Activated CD4-positive, alpha-beta T cell treated with anti-CD3 and anti-CD28 coated beads for 4 hours (primary cell): ENCODE data around the gene LZTS2.

Experiments
- DNase-seq, 2 donors: peaks; one replicate each; pipeline ENCODE4 v3.0.0-alpha.2; 2020

LZTS2 gene

GRCh38 chr10:101014966-101015581, 15.5 kb downstream of the LZTS2 start:
- no peak for DNase-seq

DNA sequence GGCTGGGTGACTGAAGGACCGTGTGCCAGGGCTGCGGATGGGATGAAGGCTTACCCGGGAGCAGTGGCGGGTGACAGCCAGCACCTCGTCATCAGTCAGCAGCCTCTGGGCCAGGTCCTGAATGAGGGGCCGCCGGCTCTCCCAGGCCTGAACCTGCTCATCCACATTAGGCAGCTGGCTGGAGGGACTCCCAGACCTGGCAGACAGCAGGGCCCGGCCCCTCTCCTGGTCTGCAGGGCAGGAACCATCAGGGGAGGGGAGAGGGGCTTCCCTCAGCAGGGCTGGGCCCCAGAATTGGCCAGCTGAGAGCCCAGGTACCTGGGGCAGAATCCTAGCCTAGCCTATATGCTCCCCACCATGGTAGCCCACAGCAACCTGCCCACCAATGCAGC, 16.0 kb downstream of the LZTS2 start:
- DNase-seq = no peak

DNA sequence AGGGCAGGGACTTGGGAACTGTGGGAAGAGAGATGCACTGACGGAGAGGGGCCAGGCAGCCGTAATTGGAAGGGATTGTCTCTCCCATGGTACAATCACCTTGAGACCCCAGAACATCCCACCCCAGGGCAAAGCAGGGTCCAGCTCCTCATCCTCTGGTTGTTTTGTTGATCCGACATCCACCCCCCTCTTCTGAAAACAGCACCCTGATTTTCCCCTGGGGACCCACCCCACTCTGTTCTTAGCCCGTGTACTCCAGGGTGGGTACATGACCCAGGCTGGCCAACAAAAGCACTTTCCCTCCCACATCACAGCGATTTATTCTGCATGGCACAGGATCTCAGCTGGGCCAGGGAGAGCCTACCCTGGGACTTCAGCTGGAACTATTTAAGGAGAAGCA, 17.2 kb downstream of the LZTS2 start:
- no peak for DNase-seq

- DNase-seq = no peak
Measured at GRCh38 chr10:101018118-101018599, 18.6 kb downstream of the LZTS2 start.

DNA sequence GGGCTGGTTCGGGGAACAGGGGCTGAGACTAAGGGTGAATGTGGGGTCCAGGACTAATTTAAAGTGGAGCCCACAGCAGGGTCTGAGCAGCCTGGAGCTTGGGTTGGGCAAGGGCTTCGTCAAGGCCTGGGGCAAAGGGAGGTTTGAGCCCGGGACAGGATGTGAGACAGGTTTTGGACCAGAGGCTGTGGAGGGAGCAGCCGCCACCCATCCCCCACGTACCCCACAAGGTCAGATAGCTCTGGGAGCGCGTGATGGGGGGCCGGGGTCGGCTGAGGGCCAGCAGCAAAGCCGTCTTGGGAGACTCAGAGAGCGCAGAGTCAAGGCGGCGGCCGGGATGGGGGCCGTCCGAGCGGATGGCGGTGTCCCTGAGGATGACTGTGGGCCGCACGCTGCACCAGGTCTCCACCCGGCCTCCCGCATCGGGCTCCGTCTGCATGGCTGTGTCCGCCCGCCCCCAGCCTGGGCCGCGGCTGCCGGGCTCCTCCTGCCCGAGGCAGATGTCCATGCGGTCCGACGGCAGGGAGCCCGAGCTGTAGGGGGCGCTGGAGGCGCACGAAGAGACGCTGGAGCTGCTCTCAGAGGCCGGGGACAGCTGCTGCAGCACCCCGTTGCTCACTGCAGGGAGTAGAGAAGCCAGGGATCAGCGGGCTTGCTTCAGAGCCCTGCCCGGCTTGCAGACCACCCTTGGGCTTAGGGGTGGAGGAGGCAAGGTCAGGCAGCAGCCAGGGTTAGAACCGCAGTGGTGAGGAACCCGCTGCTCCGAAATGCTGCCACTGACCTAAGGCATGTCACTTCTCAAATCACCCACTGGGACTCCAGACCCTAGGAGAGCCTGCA, 19.2 kb downstream of the LZTS2 start:
- peak; percentile 66 to 76 for DNase-seq

DNA sequence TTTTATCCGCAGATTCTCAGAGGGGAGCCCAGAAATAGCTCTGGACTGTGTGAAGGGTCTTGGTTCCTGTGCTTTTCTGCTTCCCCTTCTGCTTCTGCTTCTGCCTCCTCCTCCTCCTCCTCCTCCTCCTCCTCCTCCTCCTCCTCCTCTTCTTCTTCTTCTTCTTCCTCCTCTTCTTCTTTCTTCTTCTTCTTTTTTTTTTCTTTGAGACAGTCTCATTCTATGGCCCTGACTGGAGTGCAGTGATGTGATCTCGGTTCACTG, 19.8 kb downstream of the LZTS2 start:
- no peak for DNase-seq

DNA sequence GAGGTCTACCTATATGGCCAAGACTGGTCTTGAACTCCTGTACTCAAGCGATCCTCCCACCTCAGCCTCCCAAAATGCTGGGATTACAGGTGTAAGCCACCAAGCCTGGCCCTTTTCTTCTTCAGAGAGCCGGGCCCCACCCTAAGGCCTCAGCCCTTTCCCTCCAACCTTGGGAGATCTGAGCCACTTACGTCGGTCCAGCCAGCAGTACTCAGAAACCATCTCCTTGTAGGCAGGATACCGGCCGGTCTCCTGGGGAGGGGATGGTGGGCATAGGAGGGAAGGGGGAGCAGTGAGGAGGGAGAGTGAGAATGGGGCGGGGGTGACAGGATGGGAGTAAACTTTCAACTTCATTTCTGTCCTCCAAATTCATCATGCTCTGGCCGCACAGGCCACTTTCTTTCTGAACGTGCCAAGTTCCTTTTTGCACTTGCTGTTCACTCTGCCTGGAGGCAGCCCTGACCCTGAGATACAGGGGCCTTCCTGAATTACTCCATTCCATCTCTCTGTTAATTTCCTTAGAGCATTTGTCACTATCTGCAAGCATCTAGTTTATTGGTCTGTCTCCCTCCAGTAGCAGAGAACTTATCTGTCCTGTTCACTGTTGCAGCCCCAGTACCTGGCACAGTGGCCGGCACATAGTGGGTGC, 20.9 kb downstream of the LZTS2 start:
- no peak for DNase-seq

DNA sequence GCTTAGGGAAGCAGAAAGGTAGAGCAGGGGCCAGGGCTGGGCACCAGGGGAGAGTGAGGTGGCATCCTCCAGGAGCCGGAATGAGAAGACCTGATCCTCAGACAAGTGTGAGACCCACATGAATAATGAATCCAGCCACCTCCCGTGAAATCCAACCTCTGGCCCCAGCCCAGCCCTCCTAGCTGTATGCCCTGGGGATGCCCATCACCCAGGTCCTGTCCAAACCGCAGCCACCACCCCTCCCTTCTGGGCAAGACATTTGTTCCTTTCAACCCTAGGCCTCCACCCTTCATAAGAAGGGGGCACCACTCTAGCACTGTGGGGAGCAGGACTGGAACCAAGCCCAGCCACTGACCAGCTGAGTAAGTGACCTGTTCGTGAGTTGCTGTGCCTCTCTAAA, 21.6 kb downstream of the LZTS2 start:
- no peak for DNase-seq

DNA sequence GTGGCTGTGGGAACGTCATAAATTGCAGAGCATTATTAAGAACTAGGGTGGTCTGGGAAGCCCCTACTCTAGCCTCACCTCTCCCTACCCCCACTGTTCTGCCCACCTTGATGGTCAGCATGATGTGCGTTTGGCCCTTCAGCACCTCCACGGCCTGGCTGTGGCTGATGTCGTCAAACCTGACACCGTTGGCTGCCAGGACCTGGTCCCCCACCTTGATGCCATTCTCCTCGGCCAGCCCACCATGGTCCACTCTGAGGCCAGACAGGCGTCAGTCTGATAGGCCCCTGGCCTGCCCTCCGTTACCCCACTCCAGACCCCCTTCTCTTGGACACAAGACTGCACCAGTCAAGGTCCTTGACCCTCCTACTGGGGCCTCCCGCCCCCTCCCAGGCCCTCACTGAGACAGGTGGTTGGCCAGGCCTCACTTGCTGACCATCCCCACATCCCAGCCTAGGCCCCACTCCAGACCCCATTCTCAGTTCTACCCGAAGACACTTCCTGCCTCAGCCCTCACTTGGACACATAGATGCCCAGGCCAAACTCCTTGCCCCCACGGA, 22.2 kb downstream of the LZTS2 start:
- DNase-seq = no peak

GRCh38 chr10:101022967-101023705, 23.5 kb downstream of the LZTS2 start:
- DNase-seq = no peak

DNA sequence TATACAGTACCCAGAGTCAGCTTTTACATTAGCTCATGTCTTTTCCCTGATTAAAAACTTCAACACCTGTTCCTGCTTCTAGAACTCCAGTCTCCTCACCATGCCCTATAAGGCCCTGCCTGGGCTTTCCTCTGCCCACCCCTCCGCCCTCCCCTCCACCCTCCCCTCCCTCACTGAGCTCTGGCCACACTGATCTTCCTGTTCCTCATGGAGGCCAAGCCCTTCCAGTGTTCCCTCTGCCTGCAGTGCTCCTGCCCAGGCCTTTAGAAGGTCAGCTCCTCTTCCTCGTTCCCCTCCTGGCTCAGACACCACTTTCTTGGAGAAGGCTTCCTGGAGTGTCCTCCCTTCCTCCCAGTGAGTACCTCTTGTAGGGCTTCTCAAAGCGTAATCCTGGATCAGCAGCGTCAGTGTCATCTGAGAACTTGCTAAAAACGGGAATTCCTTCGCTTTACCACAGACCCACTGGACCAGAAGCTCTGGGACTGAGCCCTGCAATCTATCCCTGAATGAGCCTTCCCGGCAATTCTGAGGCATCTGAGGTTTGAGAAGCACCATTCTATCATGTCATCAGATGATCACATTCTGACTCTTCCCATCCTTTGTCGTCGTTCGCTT, 27.6 kb downstream of the LZTS2 start:
- no peak for DNase-seq

GRCh38 chr10:101028446-101029337, 29.1 kb downstream of the LZTS2 start:
- no peak for DNase-seq

- no peak for DNase-seq
Measured at GRCh38 chr10:101029520-101030295, 30.1 kb downstream of the LZTS2 start.

DNA sequence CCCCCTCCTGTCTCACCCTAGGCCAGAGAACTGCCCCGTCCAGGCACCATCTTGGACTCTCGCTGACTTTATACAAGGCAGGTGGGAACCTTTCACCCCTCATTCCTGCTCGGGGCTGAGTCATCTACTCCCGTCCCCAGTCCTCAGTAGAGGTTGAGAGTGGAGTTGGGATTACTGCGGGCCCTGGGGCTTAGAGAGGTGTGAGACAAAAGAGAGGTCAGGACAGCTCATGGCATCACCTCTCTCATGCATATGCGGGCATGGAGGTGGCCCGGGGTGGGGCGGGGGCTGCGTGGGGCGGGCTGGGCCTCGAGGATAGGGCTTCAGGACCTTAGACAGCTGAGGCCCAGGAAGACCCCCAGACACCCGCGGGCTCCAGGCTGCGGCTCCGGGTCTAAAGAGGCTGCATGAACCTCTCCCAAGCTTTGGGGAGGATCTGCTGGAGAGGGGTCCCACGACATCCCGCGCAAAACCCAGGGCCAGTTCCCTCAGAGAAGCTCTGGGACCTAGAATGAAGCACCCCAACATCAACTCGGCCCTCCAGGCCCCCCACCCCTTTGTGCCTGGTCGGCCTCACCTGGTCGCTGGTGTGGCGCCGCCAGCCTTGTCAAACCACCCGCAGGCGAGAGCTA, 31.0 kb downstream of the LZTS2 start:
- no peak for DNase-seq

DNA sequence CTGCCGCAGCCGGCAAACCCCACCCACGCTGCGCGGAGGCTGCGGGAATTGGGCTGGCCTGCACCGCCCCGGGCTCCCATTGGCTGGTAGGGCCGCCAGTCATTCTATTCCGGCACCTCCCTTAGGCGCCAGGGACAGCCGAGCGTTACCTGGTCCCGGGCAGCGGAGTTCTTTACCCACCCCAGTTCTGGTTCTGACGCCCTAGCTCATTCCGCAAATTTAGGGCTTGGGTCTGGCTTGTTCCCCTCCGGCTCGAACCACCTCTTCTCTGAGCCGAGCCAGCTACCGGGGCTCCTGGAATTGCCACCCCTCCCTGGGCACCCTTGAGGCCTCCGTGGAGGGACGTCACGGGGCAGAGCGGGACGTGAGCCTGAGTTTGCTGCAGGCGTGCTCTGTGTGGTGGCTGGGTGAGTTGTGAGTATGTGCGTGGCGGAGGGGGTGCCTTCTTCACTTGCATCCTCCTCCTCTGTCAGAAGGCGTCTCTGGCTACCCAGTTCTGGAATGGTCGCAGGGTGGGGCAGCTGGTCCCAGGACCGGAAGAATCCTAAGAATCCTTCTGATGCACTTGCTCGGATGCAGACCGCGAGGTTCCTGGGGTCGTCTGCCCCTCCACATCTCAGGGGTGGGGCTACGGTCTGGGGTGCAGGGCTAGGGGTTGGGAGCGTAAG, 31.7 kb downstream of the LZTS2 start, which contains the start of the genes PDZD7 and SFXN3:
Gene PDZD7 (minus strand): TSS at position 2 of the 668 bp plus-strand sequence. CDS start 910 bp downstream, outside the sequence.
Gene SFXN3 (plus strand): TSS at position 107 of the 668 bp plus-strand sequence. CDS start 3,461 bp downstream, outside the sequence.
- DNase-seq = peak; percentile 95 to 97

DNA sequence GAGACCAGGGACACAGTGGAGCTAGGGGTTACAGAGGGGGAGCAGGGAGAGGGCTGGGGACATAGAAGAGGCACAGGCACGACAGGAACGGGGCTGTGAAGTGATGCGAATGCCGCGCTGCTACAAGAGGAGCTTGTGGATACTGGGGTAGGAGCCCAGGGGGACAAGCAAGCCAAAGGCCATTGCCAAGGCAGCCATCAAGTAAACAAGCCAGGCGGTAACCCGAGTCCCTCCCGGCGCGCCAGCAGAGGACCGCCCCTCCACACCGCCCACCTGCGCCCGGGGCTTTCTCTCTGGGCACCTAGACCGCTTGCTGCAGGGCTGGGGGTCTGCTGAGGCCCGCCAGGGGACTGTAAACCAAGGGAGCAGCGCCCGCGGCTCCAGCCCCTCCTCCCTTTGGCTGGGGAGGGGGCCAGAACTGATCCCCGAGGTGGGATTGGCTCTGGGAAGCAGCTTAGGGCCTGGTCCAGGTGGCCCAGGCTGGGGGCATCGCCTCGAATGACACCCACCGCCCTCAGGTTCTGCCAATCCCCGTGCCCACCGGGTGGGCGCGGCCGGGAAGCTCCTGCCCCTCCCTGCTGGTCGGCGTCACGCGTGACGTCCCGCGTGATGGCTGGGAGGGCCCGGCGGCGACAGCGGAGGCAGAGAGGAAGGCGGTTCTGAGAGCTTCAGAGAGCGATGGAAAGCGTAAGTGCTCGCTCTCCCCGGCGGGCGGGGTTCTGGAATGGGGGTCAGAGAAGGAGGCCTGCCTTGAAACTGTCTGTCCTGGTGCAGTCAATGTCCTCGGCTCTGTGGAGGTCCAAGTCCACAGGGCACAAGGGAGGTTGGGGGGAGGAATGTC, 32.4 kb downstream of the LZTS2 start:
- DNase-seq = peak; percentile 74

DNA sequence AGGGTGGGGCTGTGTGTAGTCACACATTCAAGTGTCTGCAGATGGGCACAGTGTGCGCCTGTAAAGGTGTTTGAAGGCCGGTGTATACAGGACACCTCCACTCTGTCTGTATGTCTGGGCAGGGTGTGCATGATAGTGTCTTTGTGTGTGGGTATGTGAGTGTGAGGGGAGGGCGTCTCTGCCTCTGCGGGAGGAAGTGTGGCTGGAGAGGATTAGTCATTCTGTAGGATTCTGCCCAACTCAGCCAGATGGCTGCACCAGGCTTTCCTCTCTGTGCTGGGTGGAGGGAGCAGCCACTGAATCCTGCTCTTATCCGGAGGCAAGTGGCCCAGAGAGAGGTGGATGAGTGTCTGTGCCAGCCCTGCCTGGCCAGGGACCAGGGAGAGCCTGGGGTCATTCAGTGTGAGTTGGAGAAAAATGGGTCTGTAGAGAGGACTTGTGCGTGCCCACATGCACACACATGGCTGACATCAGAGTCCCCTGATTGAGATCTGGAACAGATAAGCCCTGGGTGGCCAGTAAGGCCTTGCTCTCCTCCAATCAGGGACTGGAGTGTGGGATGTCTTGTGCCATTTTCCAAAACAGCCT, 33.1 kb downstream of the LZTS2 start:
- peak; percentile 64 to 67 for DNase-seq

GRCh38 chr10:101033276-101033675, 33.7 kb downstream of the LZTS2 start:
- DNase-seq = no peak
